Measurements from ENCODE around the gene ELAVL4. TPM values are rescaled to one million over a fixed set of nuclear protein-coding genes. Genes with fewer than 3 reads are reported as not detected.

The ELAVL4 gene
- total and polyA plus RNA-seq, 2 donors (not counting 3 experiments of a cell fraction or from before 2014, with no cell fraction given): not detected

DNA sequence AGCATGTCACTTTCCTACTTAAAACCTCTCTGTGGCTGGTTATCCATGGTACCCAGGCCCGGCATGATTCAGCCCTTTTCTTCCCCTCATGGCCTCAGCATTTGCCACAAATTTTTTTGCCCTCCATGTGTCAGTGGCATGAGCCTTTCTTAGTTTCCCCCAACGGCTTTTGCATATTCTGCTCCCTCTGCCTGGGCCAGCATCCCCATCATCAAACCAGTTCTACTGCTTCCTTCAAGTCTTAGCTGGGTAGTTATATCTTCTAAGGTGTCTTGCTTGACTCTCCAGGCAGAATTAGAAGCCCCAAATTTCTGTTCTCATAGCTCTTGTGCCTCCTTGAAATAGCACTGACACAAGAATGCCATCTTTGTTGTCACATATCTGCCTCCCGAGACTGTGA, 127.9 kb downstream of the ELAVL4 start:
- DNase-seq (ENCODE audit: low read depth, low spot score): no peak
- no peaks in the 10 kb centered on the region for H3K9me3 ChIP-seq (replicated peaks; ENCODE audit: control insufficient read depth, insufficient read depth, low read length)
- intact Hi-C loops (cut with micrococcal nuclease) (no loop called here), dilution Hi-C loops (cut with MboI; ENCODE audit: extremely low pct_ligation_motif_present, low sequenced_read_pairs) (no loop called here)
- no peak overlapping the region for H2AFZ ChIP-seq (ENCODE audit: low read depth, low read length)
- FAIRE-seq: no peak
- ChIA-PET CTCF (no interaction called here), POLR2A (no interaction called here)
- no TSS peak for BruUV-seq (replicated peaks)
- no peaks in the 10 kb centered on the region for H3K79me2 ChIP-seq (ENCODE audit: control insufficient read depth, insufficient read depth, low read length)
- H3K4me2 ChIP-seq (ENCODE audit: insufficient read depth, low read length): no peak overlapping the region
- no peak overlapping the region for H3K4me3 ChIP-seq (replicated peaks in 1 of 3; ENCODE audit: insufficient read depth in 1 of 3, low read depth in 1 of 3, low read length in 3 of 3)
- no peaks in the 10 kb centered on the region for H3K9me1 ChIP-seq (replicated peaks; ENCODE audit: control insufficient read depth, extremely low read depth, insufficient read depth, low read length)
- TF ChIP-seq FOS (IDR thresholded peaks at IDR 0.05; ENCODE audit: borderline replicate concordance, insufficient read depth, low read length) (no peak), EZH2 (IDR thresholded peaks at IDR 0.05; ENCODE audit: borderline replicate concordance, low read depth, low read length, severe bottlenecking) (no peak), POLR2AphosphoS5 (IDR thresholded peaks at IDR 0.05; ENCODE audit: insufficient read depth, low read depth, low read length) (no peak), GATA2 (IDR thresholded peaks at IDR 0.05; ENCODE audit: insufficient read depth, insufficient read length, low read depth, low read length) (no peak), JUN (IDR thresholded peaks at IDR 0.05; ENCODE audit: borderline replicate concordance, insufficient read depth, insufficient read length, low read depth) (no peak), POLR2A (IDR thresholded peaks at IDR 0.05; ENCODE audit: low read depth, low read length) (no peak), MYC (IDR thresholded peaks at IDR 0.05; ENCODE audit: low read depth, low read length) (no peak)
- TF ChIP-seq, protein P1, sequence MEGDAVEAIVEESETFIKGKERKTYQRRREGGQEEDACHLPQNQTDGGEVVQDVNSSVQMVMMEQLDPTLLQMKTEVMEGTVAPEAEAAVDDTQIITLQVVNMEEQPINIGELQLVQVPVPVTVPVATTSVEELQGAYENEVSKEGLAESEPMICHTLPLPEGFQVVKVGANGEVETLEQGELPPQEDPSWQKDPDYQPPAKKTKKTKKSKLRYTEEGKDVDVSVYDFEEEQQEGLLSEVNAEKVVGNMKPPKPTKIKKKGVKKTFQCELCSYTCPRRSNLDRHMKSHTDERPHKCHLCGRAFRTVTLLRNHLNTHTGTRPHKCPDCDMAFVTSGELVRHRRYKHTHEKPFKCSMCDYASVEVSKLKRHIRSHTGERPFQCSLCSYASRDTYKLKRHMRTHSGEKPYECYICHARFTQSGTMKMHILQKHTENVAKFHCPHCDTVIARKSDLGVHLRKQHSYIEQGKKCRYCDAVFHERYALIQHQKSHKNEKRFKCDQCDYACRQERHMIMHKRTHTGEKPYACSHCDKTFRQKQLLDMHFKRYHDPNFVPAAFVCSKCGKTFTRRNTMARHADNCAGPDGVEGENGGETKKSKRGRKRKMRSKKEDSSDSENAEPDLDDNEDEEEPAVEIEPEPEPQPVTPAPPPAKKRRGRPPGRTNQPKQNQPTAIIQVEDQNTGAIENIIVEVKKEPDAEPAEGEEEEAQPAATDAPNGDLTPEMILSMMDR (IDR thresholded peaks at IDR 0.05; ENCODE audit: extremely low read depth in 1 of 2, insufficient read depth in 1 of 2, low read depth in 1 of 2, low read length in 2 of 2): no peak
- TF ChIP-seq, protein P2, sequence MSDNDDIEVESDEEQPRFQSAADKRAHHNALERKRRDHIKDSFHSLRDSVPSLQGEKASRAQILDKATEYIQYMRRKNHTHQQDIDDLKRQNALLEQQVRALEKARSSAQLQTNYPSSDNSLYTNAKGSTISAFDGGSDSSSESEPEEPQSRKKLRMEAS (IDR thresholded peaks at IDR 0.05; ENCODE audit: insufficient read depth, insufficient read length): no peak
- no peaks in the 10 kb centered on the region for H4K20me1 ChIP-seq (replicated peaks; ENCODE audit: control insufficient read depth, extremely low read depth, insufficient read depth, low read length)
- H3K27ac ChIP-seq (ENCODE audit: insufficient read depth, low read depth, low read length): no peak overlapping the region
- H3K4me1 ChIP-seq (ENCODE audit: control insufficient read depth, extremely low read depth, insufficient read depth, low read length): no peaks in the 10 kb centered on the region
- H3K36me3 ChIP-seq (ENCODE audit: control insufficient read depth in 2 of 2, extremely low read depth in 1 of 2, insufficient read depth in 2 of 2, low read length in 2 of 2): no peaks in the 10 kb centered on the region
- no peak overlapping the region for H3K9ac ChIP-seq (replicated peaks; ENCODE audit: extremely low read depth, insufficient read depth, low read length)
- H3K27me3 ChIP-seq (ENCODE audit: control insufficient read depth in 2 of 2, insufficient read depth in 2 of 2, low read length in 2 of 2): no peaks in the 10 kb centered on the region
